Measurements from ENCODE around the gene UTP15.

UTP15 gene

GRCh38 chr5:73564675-73565074, 868 bp upstream of the UTP15 start:
- no peak for DNase-seq (ENCODE audit: low read depth)

DNA sequence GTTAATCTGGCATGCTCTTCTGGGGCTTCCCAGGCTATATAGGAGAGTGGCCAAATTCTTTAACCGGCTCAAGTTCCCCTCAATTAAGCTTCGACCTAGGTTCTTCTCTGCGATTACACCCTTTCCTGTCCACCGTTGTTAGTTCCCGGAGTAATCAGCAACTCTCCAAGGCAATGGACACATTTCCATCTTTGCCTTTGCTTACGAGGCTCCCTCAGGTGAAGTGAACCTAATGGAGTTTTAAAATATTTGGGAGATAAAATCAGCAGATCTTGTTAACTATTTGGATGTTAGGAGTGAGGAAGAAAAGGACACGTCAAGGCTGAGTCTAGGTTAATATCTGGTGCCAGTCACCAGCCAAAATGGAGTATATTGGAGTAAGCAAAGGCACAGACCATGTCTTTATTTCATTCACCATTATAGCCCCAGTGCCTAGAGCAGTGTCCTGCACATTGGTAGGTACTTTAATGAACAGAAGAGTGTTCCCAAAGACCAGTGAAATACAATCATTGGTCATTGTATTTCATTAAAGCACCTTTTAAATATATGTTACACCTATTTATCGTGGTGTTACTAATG, 515 bp downstream of the UTP15 start:
- no peak for DNase-seq (ENCODE audit: low read depth)

DNA sequence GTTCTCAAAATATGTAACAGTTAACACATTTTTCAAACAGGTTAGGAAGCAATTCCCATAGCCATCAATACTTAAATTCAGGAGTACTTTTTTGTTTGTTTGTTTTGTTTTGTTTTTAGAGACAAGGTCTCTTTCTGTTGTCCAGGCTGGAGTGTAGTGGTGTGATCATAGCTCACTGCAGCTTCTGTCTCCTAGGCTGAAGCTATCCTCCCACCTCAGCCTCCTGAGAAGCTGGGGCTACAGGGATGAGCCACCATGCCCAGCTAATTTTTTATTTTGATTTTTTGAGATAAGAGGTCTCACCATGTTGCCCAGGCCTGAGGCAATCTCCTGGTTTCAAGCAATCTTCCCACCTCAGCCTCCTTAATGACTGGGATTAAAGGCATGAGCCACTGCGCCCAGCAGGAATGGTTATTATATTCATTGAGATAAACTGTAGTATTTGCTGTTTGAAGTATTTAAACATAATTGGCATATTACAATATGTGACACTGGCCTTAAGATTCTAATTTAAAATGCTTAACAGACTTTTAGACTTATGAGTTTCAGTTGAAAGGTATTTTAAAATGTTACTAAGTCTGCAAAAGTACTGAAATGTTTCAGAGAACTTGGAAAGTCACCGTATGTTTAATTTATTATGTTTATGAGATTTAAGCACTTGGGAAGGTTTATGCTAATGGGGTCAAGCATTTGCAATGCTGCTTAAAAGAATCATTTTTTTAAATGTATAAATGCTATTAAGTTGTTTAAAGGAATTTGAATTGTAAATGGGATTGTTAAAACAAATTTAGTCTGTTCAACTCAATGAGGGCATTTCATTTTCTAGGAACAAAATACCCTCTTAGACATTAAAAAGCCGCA, 17.0 kb downstream of the UTP15 start:
- no peak for DNase-seq (ENCODE audit: low read depth)

- no peak for DNase-seq (ENCODE audit: low read depth)
Observed at GRCh38 chr5:73587923-73588322, 22.4 kb downstream of the UTP15 start.

- DNase-seq (ENCODE audit: low read depth), result peak; percentile 86
Observed at GRCh38 chr5:73591102-73591695, 25.7 kb downstream of the UTP15 start.

DNA sequence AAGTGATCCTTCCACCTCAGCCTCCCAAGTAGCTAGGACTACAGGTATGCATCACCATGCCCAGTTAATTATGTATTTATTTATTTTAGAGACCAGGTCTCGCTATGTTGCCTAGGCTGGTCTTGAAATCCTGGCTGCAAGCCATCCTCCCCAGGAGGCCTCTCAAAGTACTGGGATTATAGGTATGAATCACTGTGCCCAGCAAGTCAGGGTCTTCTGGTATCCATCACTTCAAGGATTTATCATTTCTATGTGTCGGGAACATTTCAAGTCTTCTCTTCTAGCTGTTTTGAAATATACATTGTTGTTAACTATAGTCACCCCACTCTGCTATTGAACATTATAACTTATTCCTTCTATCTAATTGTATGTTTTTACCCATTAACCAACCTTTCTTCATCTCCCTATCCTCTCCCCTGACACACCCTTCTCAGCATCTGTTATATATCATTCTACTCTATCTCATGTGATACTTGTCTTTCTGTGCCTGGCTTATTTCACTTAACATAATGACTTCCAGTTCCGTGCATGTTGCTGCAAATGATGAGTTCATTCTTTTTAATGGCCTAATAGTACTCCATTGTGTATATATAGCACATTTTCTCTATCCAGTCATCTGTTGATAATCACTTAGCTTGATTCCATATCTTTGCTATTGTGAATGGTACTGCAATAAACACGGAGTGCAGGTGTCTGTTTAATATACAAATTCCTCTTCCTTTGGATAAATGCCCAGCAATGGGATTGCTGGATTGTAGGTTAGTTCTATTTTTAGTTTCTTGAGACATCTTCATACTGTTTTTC, 26.4 kb downstream of the UTP15 start:
- DNase-seq (ENCODE audit: low read depth), result peak; percentile 19

DNA sequence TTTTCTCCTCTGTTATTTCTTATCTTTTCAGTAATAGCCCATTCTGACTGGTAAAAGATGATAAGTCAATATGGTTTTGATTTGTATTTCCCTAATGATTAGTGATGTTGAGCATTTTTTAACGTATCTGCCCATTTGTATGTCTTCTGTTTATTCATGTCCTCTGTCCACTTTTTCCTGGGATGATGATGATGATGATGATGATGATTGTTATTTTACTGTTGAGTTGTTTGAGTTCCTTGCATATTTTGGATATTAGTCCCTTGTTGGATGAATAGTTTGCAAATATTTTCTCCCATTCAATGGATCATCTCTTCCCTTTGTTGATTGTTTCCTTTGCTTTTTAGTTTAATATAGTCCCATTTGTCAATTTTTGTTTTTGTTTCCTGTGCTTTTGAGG, 27.0 kb downstream of the UTP15 start:
- peak; percentile 24 for DNase-seq (ENCODE audit: low read depth)

DNA sequence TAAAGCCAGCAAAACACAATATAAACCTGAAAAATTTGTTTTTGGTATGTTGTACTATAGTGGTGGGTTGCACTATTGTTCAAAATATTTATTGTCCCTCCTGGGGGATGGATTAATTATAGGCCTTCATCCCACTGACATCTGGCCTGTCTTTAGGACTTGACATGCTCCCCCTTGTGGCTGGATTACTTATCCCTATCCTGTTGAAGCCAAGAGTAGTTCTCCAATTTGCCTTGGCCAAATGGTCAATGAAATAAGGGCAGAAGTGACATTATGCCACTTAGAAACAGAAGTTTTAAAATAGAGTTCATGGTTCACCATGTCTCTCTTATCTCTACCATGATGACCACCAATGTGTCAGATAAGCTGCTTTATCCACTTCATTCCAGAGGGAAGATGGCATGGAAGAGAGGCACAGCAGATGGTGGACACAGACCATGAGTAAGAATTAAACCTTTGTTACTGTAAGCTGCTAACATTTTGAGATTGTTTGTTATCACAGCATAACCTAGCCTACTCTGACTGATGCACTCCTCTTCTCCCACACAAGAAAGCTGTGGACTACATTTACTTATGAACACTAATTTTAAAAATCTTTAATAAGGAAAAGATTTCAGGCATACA, 31.3 kb downstream of the UTP15 start:
- no peak for DNase-seq (ENCODE audit: low read depth)

GRCh38 chr5:73599380-73599779, 33.8 kb downstream of the UTP15 start:
- DNase-seq (ENCODE audit: low read depth), result no peak

- peak; percentile 5 for DNase-seq (ENCODE audit: low read depth)
Observed at GRCh38 chr5:73603998-73604397, 38.5 kb downstream of the UTP15 start.

- peak; percentile 5 for DNase-seq (ENCODE audit: low read depth)
Observed at GRCh38 chr5:73605223-73606087, 39.9 kb downstream of the UTP15 start.

DNA sequence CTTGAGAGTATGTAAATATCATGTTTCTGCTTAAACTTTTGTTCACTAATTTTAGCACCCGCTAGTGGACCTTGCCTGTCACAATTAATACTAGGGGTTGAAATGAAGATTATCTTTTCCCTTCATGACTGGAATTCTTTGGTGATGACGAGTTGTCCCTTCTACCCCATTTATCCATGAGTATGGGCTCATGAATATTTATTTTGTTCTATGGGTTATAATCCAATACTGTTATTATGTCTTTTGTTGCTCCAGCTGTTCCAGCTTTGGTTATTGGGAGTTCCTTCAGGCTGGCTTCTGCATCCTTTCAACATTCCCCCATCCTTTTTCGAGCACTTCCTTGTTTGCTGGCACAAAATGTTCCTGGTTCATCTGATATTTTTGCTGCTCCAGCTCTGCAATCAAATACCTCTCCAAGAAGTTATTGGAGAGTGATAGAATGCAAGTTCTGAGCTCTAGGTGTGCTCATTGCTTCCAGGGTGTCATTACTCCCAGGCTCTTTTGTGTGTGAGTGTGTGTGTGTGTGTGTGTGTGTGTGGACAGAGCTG, 40.7 kb downstream of the UTP15 start:
- DNase-seq (ENCODE audit: low read depth), result peak; percentile 60

DNA sequence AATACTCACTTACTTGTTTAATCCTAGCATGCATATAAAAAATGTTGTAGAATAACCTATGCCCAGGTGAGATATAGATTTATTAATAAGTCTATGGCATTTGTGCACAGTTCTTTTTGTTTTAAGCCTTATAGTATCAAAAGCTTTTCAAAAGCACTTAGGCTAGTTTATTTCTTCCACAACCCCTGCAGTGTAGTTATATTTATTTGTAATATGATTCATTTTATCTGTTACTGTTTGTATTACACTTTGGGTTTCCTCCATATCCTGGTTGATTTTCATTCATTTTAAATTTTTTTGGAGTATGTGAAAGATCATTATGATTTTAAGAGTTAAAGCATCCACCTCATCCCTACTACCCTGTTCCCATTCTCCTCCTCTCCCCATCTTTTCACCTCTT, 41.7 kb downstream of the UTP15 start:
- DNase-seq (ENCODE audit: low read depth), result no peak

- no peak for DNase-seq (ENCODE audit: low read depth)
Observed at GRCh38 chr5:73612799-73613198, 47.3 kb downstream of the UTP15 start.

- DNase-seq (ENCODE audit: low read depth), result no peak
Observed at GRCh38 chr5:73615085-73615484, 49.5 kb downstream of the UTP15 start.

DNA sequence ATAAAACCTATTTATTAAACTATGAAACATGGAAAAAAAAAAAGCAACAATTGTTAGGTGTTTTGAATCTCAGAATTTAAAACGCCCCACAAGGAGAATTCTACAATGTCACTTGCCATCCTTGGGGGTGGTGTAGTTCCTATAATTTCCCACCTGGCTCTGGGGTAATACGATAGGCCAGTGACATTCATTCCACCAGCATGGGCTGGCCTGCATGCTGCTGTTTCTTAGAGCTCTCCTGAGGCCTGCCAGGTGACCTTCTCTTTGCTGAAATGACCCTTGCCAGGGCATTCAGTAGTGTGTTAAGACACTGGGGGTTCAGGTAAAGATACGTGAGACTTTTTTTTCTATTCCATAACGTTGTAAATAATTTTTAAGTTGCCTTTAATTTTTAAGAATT, 50.4 kb downstream of the UTP15 start:
- DNase-seq (ENCODE audit: low read depth), result no peak

DNA sequence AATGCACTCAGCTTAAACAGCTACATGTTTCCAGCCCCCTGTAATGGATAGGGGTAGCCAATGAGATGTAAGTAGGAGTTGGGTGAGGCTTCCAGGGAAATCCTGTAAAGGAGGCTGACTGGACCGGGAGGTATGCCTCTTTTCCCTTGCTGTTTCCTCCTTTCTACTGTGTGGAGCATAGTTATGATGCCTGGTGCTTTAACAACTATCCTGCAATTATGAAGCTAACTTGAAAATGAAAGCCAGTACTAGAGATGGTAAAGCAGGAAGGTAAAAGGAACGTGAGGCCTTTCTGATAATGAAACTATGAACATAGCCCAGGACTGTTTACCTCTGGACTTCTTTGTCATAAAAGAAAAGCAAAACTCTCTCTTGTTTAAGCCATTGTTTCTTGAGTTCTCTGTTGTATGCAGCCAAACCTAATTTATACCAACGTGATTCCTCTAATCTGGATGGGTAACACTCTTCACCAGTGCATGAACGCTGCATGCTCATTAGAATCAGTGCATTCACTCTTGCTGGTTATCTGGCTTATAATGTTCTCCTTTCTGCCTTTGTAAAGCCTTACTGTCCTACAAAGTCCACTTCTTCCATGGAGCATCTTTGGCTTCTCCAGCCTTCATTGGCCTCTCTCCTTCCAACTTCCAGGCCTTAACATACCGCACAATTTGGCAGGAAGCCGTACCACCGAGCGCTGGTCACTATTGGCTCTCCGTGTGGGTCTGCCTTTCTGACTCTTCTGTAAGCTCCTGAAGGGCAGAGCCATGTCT, 52.2 kb downstream of the UTP15 start:
- DNase-seq (ENCODE audit: low read depth), result no peak

DNA sequence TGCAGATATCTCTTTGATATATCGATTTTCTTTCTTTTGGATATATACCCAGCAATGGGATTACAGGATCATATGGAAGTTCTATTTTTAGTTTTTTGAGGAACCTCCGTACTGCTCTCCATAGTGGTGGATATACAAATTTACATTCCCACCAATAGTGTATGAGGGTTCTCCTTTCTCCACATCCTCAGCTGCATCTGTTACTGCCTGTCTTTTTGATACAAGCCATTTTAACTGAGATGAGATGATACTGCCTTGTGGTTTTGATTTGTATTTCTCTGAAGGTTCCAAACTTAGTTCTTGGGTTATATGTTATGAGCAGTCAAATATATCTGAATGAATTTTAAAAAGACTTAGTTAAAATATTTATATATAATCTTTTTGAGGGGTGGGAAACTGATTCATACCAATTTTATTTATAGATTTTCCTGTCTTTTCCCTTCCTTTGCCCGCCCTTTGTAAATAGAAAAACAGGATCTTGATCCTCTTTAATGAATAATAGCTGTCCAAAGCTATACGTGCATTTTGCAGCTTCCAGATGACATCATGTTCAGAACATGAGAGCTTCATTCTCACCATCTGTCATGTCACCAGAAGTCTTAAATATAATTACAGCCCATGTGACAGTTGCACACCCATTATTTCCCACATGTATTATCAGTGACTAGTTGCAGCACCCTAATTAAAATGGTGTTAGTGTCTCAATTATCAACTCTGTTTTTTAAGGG, 54.2 kb downstream of the UTP15 start:
- no peak for DNase-seq (ENCODE audit: low read depth)

- no peak for DNase-seq (ENCODE audit: low read depth)
Observed at GRCh38 chr5:73620334-73620687, 54.8 kb downstream of the UTP15 start.
